Measurements from ENCODE around the gene SSUH2.
"Not testable (repeated sequence)": the region's sequence is repeated elsewhere in the genome, so short reads cannot be mapped to it uniquely, and the experiment has no call there.

Gene SSUH2

GRCh38 chr3:8608041-8608790 lies 36.4 kb downstream of the SSUH2 start:
- no peak for DNase-seq

GRCh38 chr3:8607234-8608040 lies 37.2 kb downstream of the SSUH2 start:
- no peak for DNase-seq

GRCh38 chr3:8606701-8607231 lies 37.8 kb downstream of the SSUH2 start:
- DNase-seq: no peak

GRCh38 chr3:8604988-8605387 lies 39.6 kb downstream of the SSUH2 start:
- DNase-seq: no peak

GRCh38 chr3:8604006-8604405 lies 40.6 kb downstream of the SSUH2 start:
- no peak for DNase-seq

GRCh38 chr3:8603115-8603710 lies 41.4 kb downstream of the SSUH2 start:
- DNase-seq: no peak

GRCh38 chr3:8600457-8600856 lies 44.1 kb downstream of the SSUH2 start:
- DNase-seq: no peak

- no peak for DNase-seq
Observed at GRCh38 chr3:8599146-8599545, 45.5 kb downstream of the SSUH2 start.

- no peak for DNase-seq
Observed at GRCh38 chr3:8597219-8597853, 47.3 kb downstream of the SSUH2 start.

- no peak for DNase-seq
Observed at GRCh38 chr3:8596321-8597218, 48.0 kb downstream of the SSUH2 start.

- no peak for DNase-seq
Observed at GRCh38 chr3:8595695-8596115, 48.9 kb downstream of the SSUH2 start.

- DNase-seq: no peak
Observed at GRCh38 chr3:8595252-8595651, 49.3 kb downstream of the SSUH2 start.

GRCh38 chr3:8593021-8593827 lies 51.4 kb downstream of the SSUH2 start:
- no peak for DNase-seq

GRCh38 chr3:8589880-8590556 lies 54.6 kb downstream of the SSUH2 start:
- DNase-seq: no peak

GRCh38 chr3:8584661-8585060 lies 59.9 kb downstream of the SSUH2 start:
- DNase-seq: no peak

GRCh38 chr3:8581806-8582445 lies 62.7 kb downstream of the SSUH2 start:
- no peak for DNase-seq

GRCh38 chr3:8581373-8581772 lies 63.2 kb downstream of the SSUH2 start:
- DNase-seq: no peak

GRCh38 chr3:8580434-8580833 lies 64.2 kb downstream of the SSUH2 start:
- DNase-seq: not testable (repeated sequence)

GRCh38 chr3:8579943-8580342 lies 64.7 kb downstream of the SSUH2 start:
- no peak for DNase-seq

- no peak for DNase-seq
Observed at GRCh38 chr3:8579096-8579495, 65.5 kb downstream of the SSUH2 start.

Measured in activated effector memory CD4-positive, alpha-beta T cell treated with Interleukin-2 at 50 U/mL for 16 hours (primary cell).